Muscle of leg (tissue), 11 donors: ENCODE data around the gene RADIL. TPM values are rescaled to one million over a fixed set of nuclear protein-coding genes. Genes with fewer than 3 reads are reported as not detected.
"Not testable (repeated sequence)": the region's sequence is repeated elsewhere in the genome, so short reads cannot be mapped to it uniquely, and the experiment has no call there.

Source experiments
- DNase-seq: peaks from one replicate; pipeline ENCODE4 v3.0.0; 2013
- H3K27ac ChIP-seq: one replicate; pipeline ENCODE4 v1.5.1; 2013; ENCODE audit warnings: mild to moderate bottlenecking, low read length, control low read depth
- H3K27me3 ChIP-seq: one replicate; pipeline ENCODE4 v1.6.1; 2013; ENCODE audit warnings: low read length; ENCODE audit not compliant: control insufficient read depth, insufficient read depth
- H3K36me3 ChIP-seq: one replicate; pipeline ENCODE4 v1.6.1; 2013; ENCODE audit warnings: low read length; ENCODE audit not compliant: control insufficient read depth, insufficient read depth
- H3K4me1 ChIP-seq: one replicate; pipeline ENCODE4 v1.6.1; 2013; ENCODE audit warnings: low read length; ENCODE audit not compliant: control insufficient read depth, insufficient read depth
- H3K4me3 ChIP-seq: one replicate; pipeline ENCODE4 v1.5.1; 2013; ENCODE audit warnings: low read length, control low read depth
- H3K9me3 ChIP-seq: replicated peaks from 2 replicates; pipeline ENCODE4 v1.6.1; 2013; ENCODE audit warnings: low read depth, low read length; ENCODE audit not compliant: control insufficient read depth
- whole genome bisulfite sequencing: methylation state at CpG from one replicate; pipeline ENCODE4 v1.1.5; 2013; ENCODE audit warnings: missing lambda C conversion rate; ENCODE audit not compliant: insufficient coverage; 5-methylcytosine and 5-hydroxymethylcytosine counted together
- polyA plus RNA-seq, 8 donors: library from polyadenylated mRNA; unstranded; fragments of 120-200 nt; gene quantifications; one replicate each; pipeline versions ENCODE4 v1.2.1 to v1.2.3, GENCODE V29; 2013; ENCODE audit warnings: inconsistent platforms in 1 of 8, low replicate concordance in 1 of 8; ENCODE audit not compliant: insufficient read length in 8 of 8, insufficient read depth in 1 of 8
- total RNA-seq: library from RNA; stranded (reverse); fragments of 120-200 nt; gene quantifications from one replicate; pipeline ENCODE4 v1.2.4, GENCODE V29; 2013

The RADIL gene
- total and polyA plus RNA-seq, 9 donors, result 3.0 to 5.3 (median 3.6) TPM

- Histone ChIP-seq H3K27ac (no peak overlapping the region), H3K36me3 (no peaks in the 10 kb centered on the region), H3K4me1 (no peaks in the 10 kb centered on the region), H3K4me3 (no peak overlapping the region), H3K27me3 (peaks cover 5% of the 10 kb centered on the region), H3K9me3 (no peaks in the 10 kb centered on the region)
- DNase-seq, result no peak
Observed at GRCh38 chr7:4904346-4904745, 20.8 kb upstream of the RADIL start.

DNA sequence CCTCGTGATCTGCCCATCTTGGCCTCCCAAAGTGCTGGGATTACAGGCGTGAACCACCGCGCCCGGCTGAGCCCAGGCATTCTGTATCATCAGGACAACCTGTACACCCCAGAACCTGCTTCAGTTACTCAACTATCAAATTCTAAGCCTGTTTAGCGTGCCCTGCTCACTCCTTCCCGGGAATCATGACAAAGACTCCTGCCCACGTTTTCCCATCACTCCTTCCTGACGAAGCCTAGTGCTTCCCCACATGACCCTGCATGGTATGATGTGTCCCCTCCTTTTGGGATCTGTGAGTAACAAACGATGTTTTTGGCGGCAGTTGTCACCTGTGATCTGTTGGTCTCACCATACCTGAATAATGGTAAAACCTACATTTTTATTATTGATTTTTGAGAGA, 12.2 kb upstream of the RADIL start:
- DNase-seq, result no peak
- WGBS, result 71% methylated on average over 9 of the region's 11 CpGs
- Histone ChIP-seq H3K4me3 (no peak overlapping the region), H3K27me3 (no peaks in the 10 kb centered on the region), H3K36me3 (no peaks in the 10 kb centered on the region), H3K27ac (no peak overlapping the region), H3K9me3 (no peaks in the 10 kb centered on the region), H3K4me1 (no peaks in the 10 kb centered on the region)

DNA sequence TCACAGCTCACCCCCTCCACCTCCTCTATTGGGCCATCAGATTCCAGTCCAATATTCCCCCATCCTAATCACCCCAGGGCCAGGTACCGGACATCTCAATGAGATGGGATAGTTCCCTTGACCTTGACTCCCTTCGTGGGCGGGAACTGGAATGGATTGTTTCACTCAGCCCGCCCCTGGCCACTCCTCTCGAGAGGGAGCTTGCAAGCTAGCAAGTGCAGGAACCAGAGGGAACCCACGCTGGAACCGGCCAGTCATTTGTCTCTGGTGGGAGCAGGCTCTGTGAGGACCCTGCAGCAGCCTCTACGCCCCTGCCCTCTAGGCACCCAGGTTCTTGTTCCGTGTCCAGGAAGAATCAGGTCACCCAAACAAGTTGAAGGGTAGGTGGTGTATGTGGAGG, 11.0 kb upstream of the RADIL start:
- no peak for DNase-seq
- no peaks in the 10 kb centered on the region for H3K36me3 ChIP-seq
- WGBS, result 89% methylated on average over 9 of the region's 9 CpGs
- H3K27me3 ChIP-seq, result no peaks in the 10 kb centered on the region
- H3K9me3 ChIP-seq, result no peaks in the 10 kb centered on the region
- no peak overlapping the region for H3K4me3 ChIP-seq
- H3K27ac ChIP-seq, result no peak overlapping the region
- no peaks in the 10 kb centered on the region for H3K4me1 ChIP-seq

- Histone ChIP-seq H3K4me3 (no peak overlapping the region), H3K9me3 (no peaks in the 10 kb centered on the region), H3K27me3 (no peaks in the 10 kb centered on the region), H3K36me3 (no peaks in the 10 kb centered on the region), H3K27ac (no peak overlapping the region), H3K4me1 (no peaks in the 10 kb centered on the region)
- DNase-seq, result no peak
- WGBS, result 79% methylated on average over 5 of the region's 8 CpGs
Observed at GRCh38 chr7:4893929-4894475, 10.5 kb upstream of the RADIL start.

GRCh38 chr7:4893188-4893587, 9.7 kb upstream of the RADIL start:
- H3K4me3 ChIP-seq, H3K27ac ChIP-seq, H3K9me3 ChIP-seq, DNase-seq, H3K4me1 ChIP-seq, H3K27me3 ChIP-seq, H3K36me3 ChIP-seq: not testable (repeated sequence)
- WGBS, result 84% methylated on average over 4 of the region's 4 CpGs

- not testable (repeated sequence) for H3K27me3 ChIP-seq, H3K9me3 ChIP-seq, H3K4me1 ChIP-seq, DNase-seq, H3K4me3 ChIP-seq, H3K36me3 ChIP-seq, H3K27ac ChIP-seq
- 100% methylated on average over 1 of the region's 2 CpGs for WGBS
Observed at GRCh38 chr7:4891522-4891921, 8.0 kb upstream of the RADIL start.

DNA sequence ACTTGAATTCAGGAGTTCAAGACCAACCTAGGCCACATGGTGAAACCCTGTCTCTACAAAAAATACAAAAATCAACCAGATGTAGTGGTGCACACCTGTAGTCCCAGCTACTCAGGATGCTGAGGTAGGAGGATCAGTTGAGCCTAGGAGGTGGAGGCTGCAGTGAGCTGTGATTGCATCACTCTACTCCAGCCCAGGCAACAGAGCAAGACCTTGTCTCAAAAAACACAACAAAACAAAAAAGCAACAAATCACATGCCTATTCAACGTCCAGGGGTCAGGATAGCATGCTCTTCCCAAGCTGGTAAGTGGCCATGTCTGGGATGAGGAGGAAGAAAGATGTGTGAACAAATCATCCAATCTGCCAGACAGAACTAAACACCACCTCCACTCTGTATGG, 6.2 kb upstream of the RADIL start:
- no CpG with 5 or more reads among the region's 1 CpG for WGBS
- Histone ChIP-seq H3K9me3 (no peaks in the 10 kb centered on the region), H3K4me3 (no peak overlapping the region), H3K27me3 (no peaks in the 10 kb centered on the region), H3K36me3 (no peaks in the 10 kb centered on the region), H3K27ac (no peak overlapping the region), H3K4me1 (no peaks in the 10 kb centered on the region)
- DNase-seq, result no peak

GRCh38 chr7:4888161-4888560, 4.6 kb upstream of the RADIL start:
- Histone ChIP-seq H3K36me3 (no peaks in the 10 kb centered on the region), H3K4me3 (no peak overlapping the region), H3K9me3 (no peaks in the 10 kb centered on the region), H3K4me1 (no peaks in the 10 kb centered on the region), H3K27ac (no peak overlapping the region), H3K27me3 (peaks cover 6% of the 10 kb centered on the region)
- whole genome bisulfite sequencing, result 7% methylated on average over 3 of the region's 3 CpGs
- DNase-seq, result no peak

- H3K27ac ChIP-seq, result no peak overlapping the region
- WGBS, result no CpG with 5 or more reads among the region's 1 CpG
Observed at GRCh38 chr7:4886671-4887070, 3.2 kb upstream of the RADIL start.

DNA sequence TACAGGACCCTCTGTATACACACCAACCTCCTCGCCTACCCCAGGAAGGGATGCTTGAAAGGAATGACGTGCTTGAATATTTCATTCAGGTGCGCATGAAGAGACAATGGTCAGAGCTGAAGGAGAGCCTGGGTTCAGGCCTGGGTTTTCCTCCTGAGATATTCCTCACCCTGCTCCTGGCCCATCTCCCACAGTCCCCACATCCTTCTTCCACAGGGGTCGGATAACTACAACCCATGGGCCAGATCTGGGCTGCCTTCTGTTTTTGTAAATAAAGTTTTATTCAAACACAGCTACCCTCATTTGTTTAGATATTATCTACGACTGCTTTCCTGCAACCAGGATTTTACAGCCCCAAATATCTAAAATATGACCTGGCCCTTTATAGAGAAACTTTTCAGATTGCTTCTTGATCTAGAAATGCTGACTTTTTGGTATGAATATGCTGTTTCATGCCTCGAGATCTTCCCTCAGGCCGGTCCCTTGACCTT, 1.8 kb upstream of the RADIL start:
- Histone ChIP-seq H3K4me3 (no peak overlapping the region), H3K36me3 (no peaks in the 10 kb centered on the region), H3K27me3 (peaks cover 12% of the 10 kb centered on the region), H3K9me3 (no peaks in the 10 kb centered on the region), H3K27ac (no peak overlapping the region), H3K4me1 (peaks cover 13% of the 10 kb centered on the region)
- no peak for DNase-seq
- WGBS, result no CpG with 5 or more reads among the region's 7 CpGs

More at GRCh38 chr7:4886671-4887070, 3.2 kb upstream of the RADIL start:
- Histone ChIP-seq H3K36me3 (no peaks in the 10 kb centered on the region), H3K4me1 (peaks cover 12% of the 10 kb centered on the region), H3K4me3 (no peak overlapping the region), H3K9me3 (no peaks in the 10 kb centered on the region), H3K27me3 (peaks cover 12% of the 10 kb centered on the region)
- no peak for DNase-seq

GRCh38 chr7:4884164-4884563, 648 bp upstream of the RADIL start:
- 74% methylated on average over 6 of the region's 10 CpGs for WGBS

More at GRCh38 chr7:4884164-4884563, 648 bp upstream of the RADIL start:
- H3K9me3 ChIP-seq, result no peaks in the 10 kb centered on the region
- DNase-seq, result peak; percentile 27
- H3K27ac ChIP-seq, result no peak overlapping the region
- H3K4me1 ChIP-seq, result peaks cover 22% of the 10 kb centered on the region
- H3K36me3 ChIP-seq, result no peaks in the 10 kb centered on the region
- H3K27me3 ChIP-seq, result peaks cover 16% of the 10 kb centered on the region
- no peak overlapping the region for H3K4me3 ChIP-seq
